Measurements from ENCODE around the gene STMN3.

GRCh38 chr20:63697357-63697867 is 44.2 kb upstream of the STMN3 start:
- TF ChIP-seq, protein P1, sequence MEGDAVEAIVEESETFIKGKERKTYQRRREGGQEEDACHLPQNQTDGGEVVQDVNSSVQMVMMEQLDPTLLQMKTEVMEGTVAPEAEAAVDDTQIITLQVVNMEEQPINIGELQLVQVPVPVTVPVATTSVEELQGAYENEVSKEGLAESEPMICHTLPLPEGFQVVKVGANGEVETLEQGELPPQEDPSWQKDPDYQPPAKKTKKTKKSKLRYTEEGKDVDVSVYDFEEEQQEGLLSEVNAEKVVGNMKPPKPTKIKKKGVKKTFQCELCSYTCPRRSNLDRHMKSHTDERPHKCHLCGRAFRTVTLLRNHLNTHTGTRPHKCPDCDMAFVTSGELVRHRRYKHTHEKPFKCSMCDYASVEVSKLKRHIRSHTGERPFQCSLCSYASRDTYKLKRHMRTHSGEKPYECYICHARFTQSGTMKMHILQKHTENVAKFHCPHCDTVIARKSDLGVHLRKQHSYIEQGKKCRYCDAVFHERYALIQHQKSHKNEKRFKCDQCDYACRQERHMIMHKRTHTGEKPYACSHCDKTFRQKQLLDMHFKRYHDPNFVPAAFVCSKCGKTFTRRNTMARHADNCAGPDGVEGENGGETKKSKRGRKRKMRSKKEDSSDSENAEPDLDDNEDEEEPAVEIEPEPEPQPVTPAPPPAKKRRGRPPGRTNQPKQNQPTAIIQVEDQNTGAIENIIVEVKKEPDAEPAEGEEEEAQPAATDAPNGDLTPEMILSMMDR (IDR thresholded peaks at IDR 0.05) = no peak
- no peak for TF ChIP-seq POLR2A (IDR thresholded peaks at IDR 0.05)
